ENCODE data around the gene AKNAD1.

Gene AKNAD1

DNA sequence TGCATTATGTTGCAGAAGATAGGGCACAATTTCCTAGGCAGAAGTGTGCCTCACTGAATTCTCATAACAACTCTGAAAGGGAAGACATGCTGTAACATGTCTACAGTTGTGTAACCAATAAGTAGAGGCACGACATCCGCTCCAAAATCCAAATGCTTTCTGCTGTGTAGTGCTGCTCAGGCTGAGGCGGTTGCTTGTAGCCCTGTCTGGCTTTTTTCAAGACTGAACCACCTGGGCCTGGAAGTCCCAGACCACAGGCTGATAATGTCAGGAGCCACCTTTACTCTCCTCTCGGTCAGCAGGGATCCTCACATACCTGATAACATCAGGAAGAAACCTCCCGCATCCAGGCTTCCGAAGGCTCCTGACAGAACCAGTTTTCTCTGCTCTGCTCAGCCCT is 10.9 kb downstream of the AKNAD1 start:
- no peak for DNase-seq (ENCODE audit: low read depth)
- no peak overlapping the region for H3K4me3 ChIP-seq (ENCODE audit: low read depth, low read length)
- TF ChIP-seq CTCF (conservative IDR thresholded peaks at IDR 0.05; ENCODE audit: low read depth, low read length) = no peak

- no peak overlapping the region for H3K4me3 ChIP-seq (ENCODE audit: low read depth, low read length)
- no peak for TF ChIP-seq CTCF (conservative IDR thresholded peaks at IDR 0.05; ENCODE audit: low read depth, low read length)
- DNase-seq (ENCODE audit: low read depth) = no peak
These were observed 11.4 kb downstream of the AKNAD1 start for GRCh38 chr1:108845446-108845845.

GRCh38 chr1:108843390-108844137 is 13.3 kb downstream of the AKNAD1 start:
- TF ChIP-seq CTCF (conservative IDR thresholded peaks at IDR 0.05; ENCODE audit: low read depth, low read length) = no peak
- no peak overlapping the region for H3K4me3 ChIP-seq (ENCODE audit: low read depth, low read length)
- no peak for DNase-seq (ENCODE audit: low read depth)

DNA sequence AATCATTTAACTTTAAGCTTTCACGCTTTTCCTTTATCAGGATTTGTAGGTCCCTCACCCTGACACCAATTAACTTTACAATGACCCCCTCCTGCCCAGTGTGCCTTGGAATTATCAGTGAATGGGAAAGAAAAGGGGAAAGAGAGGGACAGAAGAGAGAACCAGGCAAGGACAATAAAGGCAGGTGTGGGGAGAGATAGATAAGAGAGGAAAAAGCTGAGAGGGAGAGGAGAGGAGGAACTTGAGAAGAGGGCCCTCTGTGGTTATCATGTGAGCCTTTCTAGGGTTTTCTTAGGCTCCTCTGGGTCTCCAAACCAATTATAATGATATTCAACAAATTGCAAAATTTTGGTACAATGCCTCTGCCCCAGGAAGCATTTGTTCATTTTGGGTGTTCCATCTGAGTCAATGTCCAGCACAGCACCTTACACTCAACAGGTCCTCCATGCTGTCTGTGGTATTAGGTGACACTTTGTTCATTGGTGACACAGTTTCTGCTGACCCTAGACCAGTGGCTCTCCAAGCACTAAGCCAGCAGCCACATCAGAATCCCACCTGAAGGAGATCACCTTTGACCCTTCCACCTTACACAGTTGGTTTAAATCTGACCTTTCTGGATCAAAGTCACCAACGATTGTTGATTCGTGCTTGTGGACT is 14.2 kb downstream of the AKNAD1 start:
- H3K4me3 ChIP-seq (ENCODE audit: low read depth, low read length) = no peak overlapping the region
- TF ChIP-seq CTCF (conservative IDR thresholded peaks at IDR 0.05; ENCODE audit: low read depth, low read length) = no peak
- no peak for DNase-seq (ENCODE audit: low read depth)

GRCh38 chr1:108841703-108842102 is 15.2 kb downstream of the AKNAD1 start:
- H3K4me3 ChIP-seq (ENCODE audit: low read depth, low read length) = no peak overlapping the region
- TF ChIP-seq CTCF (conservative IDR thresholded peaks at IDR 0.05; ENCODE audit: low read depth, low read length) = no peak
- no peak for DNase-seq (ENCODE audit: low read depth)

GRCh38 chr1:108832929-108833328 is 24.0 kb downstream of the AKNAD1 start:
- no peak for TF ChIP-seq CTCF (conservative IDR thresholded peaks at IDR 0.05; ENCODE audit: low read depth, low read length)
- no peak overlapping the region for H3K4me3 ChIP-seq (ENCODE audit: low read depth, low read length)
- no peak for DNase-seq (ENCODE audit: low read depth)

DNA sequence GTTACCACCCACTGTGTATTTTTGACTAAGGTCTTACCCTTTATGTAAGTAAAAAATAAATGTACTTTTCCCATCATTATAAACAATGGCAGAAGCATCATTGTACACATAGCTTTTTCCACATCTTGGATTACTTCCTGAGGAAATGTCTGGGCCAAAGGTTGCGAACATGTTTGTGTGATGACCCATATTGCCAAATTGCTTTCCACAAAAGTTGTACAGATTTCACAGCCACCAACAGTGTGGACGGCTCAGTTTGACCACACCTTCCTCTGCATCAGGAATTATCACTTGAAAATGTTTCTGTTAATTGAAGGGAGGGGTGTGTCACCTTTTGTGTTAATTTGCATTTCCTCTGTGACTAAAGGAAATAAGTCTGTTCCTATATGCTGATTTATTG is 25.7 kb downstream of the AKNAD1 start:
- H3K4me3 ChIP-seq (ENCODE audit: low read depth, low read length) = no peak overlapping the region
- peak; percentile 76 for DNase-seq (ENCODE audit: low read depth)
- no peak for TF ChIP-seq CTCF (conservative IDR thresholded peaks at IDR 0.05; ENCODE audit: low read depth, low read length)
